Measurements from ENCODE around the gene RAB44. TPM values are rescaled to one million over a fixed set of nuclear protein-coding genes. Genes with fewer than 3 reads are reported as not detected.

RAB44 gene
- total and polyA plus RNA-seq, 8 donors = 0.04 to 0.14 (median 0.09) TPM; not detected in 1

DNA sequence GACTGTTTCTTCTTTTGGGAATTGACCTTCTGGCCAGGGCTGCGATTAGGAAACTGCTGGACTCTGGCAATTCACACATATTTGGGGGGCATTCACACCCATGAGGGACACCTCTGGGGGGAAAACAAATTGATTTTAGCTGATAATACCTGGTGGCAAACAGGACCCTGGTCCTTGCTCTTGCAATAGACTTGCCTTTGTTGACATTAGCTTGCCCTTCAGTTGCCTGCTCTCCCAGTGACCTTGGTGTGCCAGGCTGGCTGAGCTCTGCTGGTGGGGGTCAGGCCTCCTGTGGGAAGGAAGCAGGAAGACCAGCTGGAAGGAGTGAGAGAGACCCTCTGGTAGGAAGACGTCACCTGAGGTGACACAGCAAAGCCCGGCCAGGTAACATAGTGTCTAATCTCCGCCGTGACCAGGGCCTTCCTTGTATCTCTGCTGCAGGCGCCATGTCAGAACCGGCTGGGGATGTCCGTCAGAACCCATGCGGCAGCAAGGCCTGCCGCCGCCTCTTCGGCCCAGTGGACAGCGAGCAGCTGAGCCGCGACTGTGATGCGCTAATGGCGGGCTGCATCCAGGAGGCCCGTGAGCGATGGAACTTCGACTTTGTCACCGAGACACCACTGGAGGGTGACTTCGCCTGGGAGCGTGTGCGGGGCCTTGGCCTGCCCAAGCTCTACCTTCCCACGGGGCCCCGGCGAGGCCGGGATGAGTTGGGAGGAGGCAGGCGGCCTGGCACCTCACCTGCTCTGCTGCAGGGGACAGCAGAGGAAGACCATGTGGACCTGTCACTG lies 13.8 kb upstream of the RAB44 start:
- Histone ChIP-seq H3K4me1 (peaks cover 5 to 25% (median 19%) of the 10 kb centered on the region in 3 donors), H3K27ac (peak overlapping the region; percentile 33 to 97 (median 77)), H3K9me3 (no peaks in the 10 kb centered on the region), H3K4me3 (peak overlapping the region in 2 of 4 donors; percentile 7 to 82), H3K36me3 (peaks cover 7 to 42% (median 30%) of the 10 kb centered on the region in 3 donors), H3K27me3 (no peaks in the 10 kb centered on the region)
- peak in 2 of 4 donors; percentile 3 to 16 for ATAC-seq
- intact Hi-C loops (cut with DNase I) = loop anchor here in 2 of 3 donors (5.0 kb wide), 1 partner anchor 62 kb away; no protein-coding TSS in a partner anchor
- TF ChIP-seq, protein P1, sequence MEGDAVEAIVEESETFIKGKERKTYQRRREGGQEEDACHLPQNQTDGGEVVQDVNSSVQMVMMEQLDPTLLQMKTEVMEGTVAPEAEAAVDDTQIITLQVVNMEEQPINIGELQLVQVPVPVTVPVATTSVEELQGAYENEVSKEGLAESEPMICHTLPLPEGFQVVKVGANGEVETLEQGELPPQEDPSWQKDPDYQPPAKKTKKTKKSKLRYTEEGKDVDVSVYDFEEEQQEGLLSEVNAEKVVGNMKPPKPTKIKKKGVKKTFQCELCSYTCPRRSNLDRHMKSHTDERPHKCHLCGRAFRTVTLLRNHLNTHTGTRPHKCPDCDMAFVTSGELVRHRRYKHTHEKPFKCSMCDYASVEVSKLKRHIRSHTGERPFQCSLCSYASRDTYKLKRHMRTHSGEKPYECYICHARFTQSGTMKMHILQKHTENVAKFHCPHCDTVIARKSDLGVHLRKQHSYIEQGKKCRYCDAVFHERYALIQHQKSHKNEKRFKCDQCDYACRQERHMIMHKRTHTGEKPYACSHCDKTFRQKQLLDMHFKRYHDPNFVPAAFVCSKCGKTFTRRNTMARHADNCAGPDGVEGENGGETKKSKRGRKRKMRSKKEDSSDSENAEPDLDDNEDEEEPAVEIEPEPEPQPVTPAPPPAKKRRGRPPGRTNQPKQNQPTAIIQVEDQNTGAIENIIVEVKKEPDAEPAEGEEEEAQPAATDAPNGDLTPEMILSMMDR (IDR thresholded peaks at IDR 0.05) = no peak
- peak in 5 of 6 donors; percentile 60 to 81 (median 70) for DNase-seq
- no peak for FAIRE-seq
- 70 to 72% methylated on average over 29 of the region's 29 CpGs for WGBS, 2 donors

DNA sequence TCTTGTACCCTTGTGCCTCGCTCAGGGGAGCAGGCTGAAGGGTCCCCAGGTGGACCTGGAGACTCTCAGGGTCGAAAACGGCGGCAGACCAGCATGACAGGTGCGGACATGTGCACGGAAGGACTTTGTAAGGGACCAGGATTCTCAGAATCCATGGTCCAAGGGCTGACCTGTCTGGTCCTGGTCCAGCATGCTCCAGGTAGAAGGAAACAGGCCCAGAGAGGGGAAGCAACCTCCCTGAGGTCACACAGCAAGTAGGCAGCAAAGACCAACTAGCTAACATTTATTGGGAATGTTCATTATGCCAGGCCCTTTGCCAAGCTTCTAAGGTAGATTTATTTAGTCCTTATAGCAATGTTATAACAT lies 13.2 kb upstream of the RAB44 start:
- Histone ChIP-seq H3K27me3 (no peaks in the 10 kb centered on the region), H3K4me3 (no peak overlapping the region), H3K36me3 (peaks cover 7 to 42% (median 30%) of the 10 kb centered on the region in 3 donors), H3K27ac (peak overlapping the region in 2 of 4 donors; percentile 83 to 97), H3K4me1 (peaks cover 5 to 25% (median 19%) of the 10 kb centered on the region in 3 donors), H3K9me3 (no peaks in the 10 kb centered on the region)
- DNase-seq (no peak), FAIRE-seq (no peak), ATAC-seq (no peak)
- 91 to 95% methylated on average over 6 of the region's 6 CpGs for WGBS, 2 donors
- intact Hi-C loops (cut with DNase I) = loop anchor here in 2 of 3 donors (5.0 kb wide), 1 partner anchor 62 kb away; no protein-coding TSS in a partner anchor
- TF ChIP-seq, protein P1 (IDR thresholded peaks at IDR 0.05) = no peak

DNA sequence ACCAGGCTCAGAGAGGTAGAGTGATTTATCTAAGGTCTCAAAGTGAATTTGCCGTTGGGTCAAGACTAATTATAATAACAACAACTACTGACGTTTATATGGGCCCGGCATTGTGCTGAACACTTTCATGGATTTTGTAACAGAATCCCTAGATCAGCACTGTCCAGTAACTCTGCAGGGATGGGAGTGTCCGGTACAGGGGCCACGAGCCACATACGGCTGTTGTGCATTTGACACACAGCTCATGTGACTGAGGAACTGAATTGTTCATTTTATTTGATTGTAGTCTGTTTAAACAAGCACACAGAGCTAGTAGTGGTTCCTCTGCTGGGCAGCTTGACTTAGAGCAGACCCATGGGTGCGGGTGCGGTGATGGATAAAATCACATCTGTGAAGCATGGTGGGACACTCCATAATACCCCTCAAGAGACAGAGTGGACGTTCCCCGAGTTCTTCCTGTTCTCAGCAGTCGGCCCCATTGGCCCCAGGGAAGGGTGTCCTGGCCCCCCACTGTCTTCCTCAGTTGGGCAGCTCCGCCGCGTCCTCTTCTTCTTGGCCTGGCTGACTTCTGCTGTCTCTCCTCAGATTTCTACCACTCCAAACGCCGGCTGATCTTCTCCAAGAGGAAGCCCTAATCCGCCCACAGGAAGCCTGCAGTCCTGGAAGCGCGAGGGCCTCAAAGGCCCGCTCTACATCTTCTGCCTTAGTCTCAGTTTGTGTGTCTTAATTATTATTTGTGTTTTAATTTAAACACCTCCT lies 12.3 kb upstream of the RAB44 start:
- H3K27ac ChIP-seq = no peak overlapping the region
- ATAC-seq (no peak), DNase-seq (peak in 1 of 6 donors; percentile 63)

DNA sequence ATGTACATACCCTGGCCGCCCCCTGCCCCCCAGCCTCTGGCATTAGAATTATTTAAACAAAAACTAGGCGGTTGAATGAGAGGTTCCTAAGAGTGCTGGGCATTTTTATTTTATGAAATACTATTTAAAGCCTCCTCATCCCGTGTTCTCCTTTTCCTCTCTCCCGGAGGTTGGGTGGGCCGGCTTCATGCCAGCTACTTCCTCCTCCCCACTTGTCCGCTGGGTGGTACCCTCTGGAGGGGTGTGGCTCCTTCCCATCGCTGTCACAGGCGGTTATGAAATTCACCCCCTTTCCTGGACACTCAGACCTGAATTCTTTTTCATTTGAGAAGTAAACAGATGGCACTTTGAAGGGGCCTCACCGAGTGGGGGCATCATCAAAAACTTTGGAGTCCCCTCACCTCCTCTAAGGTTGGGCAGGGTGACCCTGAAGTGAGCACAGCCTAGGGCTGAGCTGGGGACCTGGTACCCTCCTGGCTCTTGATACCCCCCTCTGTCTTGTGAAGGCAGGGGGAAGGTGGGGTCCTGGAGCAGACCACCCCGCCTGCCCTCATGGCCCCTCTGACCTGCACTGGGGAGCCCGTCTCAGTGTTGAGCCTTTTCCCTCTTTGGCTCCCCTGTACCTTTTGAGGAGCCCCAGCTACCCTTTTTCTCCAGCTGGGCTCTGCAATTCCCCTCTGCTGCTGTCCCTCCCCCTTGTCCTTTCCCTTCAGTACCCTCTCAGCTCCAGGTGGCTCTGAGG lies 11.5 kb upstream of the RAB44 start:
- intact Hi-C loops (cut with DNase I) = no loop called here
- H3K27ac ChIP-seq = no peak overlapping the region
- no peak overlapping the region for H3K4me3 ChIP-seq
- H3K4me1 ChIP-seq = peaks cover 5 to 25% (median 19%) of the 10 kb centered on the region in 3 donors
- no peaks in the 10 kb centered on the region for H3K9me3 ChIP-seq
- WGBS, 2 donors = 84% methylated on average over 11 of the region's 11 CpGs
- DNase-seq = peak in 1 of 6 donors; percentile 51
- no peak for ATAC-seq
- H3K27me3 ChIP-seq = no peaks in the 10 kb centered on the region
- peaks cover 7 to 42% (median 30%) of the 10 kb centered on the region in 3 donors for H3K36me3 ChIP-seq
- FAIRE-seq = no peak
- TF ChIP-seq, protein P1 (IDR thresholded peaks at IDR 0.05) = no peak

More for the DNA sequence above, 12.3 kb upstream of the RAB44 start:
- peaks cover 7 to 42% (median 30%) of the 10 kb centered on the region in 3 donors for H3K36me3 ChIP-seq
- FAIRE-seq = no peak
- peaks cover 5 to 25% (median 19%) of the 10 kb centered on the region in 3 donors for H3K4me1 ChIP-seq
- H3K4me3 ChIP-seq = no peak overlapping the region
- TF ChIP-seq, protein P1 (IDR thresholded peaks at IDR 0.05) = no peak
- intact Hi-C loops (cut with DNase I) = no loop called here
- no peaks in the 10 kb centered on the region for H3K27me3 ChIP-seq
- 88 to 89% methylated on average over 20 of the region's 20 CpGs for WGBS, 2 donors
- no peaks in the 10 kb centered on the region for H3K9me3 ChIP-seq

Measured in pancreas (tissue), 10 donors.